Activated CD4-positive, alpha-beta T cell treated with anti-CD3 and anti-CD28 coated beads, Interleukin-2, amount 10 ng/mL, durations not matched to agents 24 days and 14 days (primary cell): ENCODE results near the gene CDC25B. TPM values are rescaled to one million over a fixed set of nuclear protein-coding genes. Genes with fewer than 3 reads are reported as not detected.

Experiments
- DNase-seq: peaks from one replicate; pipeline ENCODE4 v3.0.0; 2022
- H3K27ac Mint-ChIP-seq: one replicate; pipeline ENCODE4 v1.8.0; 2022; ENCODE audit warnings: mild to moderate bottlenecking, mixed read lengths
- H3K27me3 Mint-ChIP-seq: one replicate; pipeline ENCODE4 v1.8.0; 2022; ENCODE audit warnings: mixed read lengths
- H3K36me3 Mint-ChIP-seq: one replicate; pipeline ENCODE4 v1.8.0; 2022; ENCODE audit warnings: low read depth, mild to moderate bottlenecking, mixed read lengths
- H3K4me1 Mint-ChIP-seq: one replicate; pipeline ENCODE4 v1.8.0; 2021; ENCODE audit warnings: mixed read lengths
- H3K4me3 Mint-ChIP-seq: one replicate; pipeline ENCODE4 v1.8.0; 2022; ENCODE audit warnings: mild to moderate bottlenecking, moderate library complexity, mixed read lengths
- H3K9me3 Mint-ChIP-seq: one replicate; pipeline ENCODE4 v1.8.0; 2021; ENCODE audit warnings: mixed read lengths
- intact Hi-C: fragments of 100-400 bp; cut with micrococcal nuclease; formaldehyde crosslinking; loops from one replicate; pipeline ENCODE4 v1.15.1; 2023
- total RNA-seq: library from RNA; stranded (reverse); gene quantifications from 2 replicates; pipeline ENCODE4 v1.2.3, GENCODE V29; 2022

Gene CDC25B
- total RNA-seq, 1 donor from 2014 or later: 75.5 TPM

DNA sequence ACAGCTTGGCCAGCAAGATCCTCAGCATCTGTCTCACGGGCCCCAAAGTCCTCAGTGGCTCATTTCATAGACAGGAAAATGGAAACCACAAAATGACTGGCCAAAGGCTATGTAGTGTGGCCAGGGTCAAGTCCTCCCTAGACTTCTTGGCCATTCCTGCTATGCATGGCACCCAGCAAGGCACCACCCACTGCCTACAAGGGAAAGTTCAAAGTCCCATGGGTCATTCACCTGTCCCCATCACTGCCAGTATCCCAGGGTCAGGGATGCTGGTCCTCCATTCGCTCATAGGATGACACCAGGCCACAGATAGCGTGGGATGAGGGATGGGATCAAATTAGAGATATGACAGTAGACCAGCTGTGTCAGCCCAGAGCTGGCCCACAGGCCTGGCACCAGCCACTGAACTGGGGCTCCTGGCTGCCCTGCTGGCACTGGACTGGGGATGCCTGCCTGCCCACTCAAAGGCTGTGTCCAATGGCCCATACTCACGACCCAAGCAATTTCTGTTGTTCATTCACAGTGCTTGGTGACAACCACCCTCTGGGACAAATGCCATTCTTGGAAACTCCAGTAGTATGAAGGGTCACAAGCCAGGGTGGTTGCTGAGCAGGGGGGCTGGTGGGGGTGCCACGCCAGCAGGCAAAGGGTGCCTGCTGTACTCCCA lies 40.2 kb upstream of the CDC25B start:
- intact Hi-C loops: no loop called here
- Mint-ChIP-seq H3K4me3 (no peak overlapping the region), H3K27ac (no peak overlapping the region)

DNA sequence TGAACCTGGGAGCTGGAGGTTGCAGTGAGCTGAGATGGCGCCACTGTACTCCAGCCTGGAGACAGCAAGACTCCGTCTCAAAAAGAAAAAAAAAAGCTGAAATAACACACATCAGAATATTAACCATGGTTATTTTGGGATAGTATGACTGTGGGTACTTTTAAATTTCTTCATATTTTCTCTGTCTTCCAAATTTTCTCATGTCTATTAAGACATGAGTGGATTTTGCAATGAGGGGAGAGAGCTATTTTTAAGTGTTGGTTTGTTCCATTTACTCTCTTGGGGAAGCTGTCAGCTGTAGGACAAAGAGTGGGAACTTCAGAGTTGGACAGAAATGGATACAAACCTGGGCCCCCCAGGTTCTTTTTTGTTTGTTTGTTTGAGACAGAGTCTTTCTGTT lies 38.8 kb upstream of the CDC25B start:
- Mint-ChIP-seq H3K36me3 (peaks cover 8% of the 10 kb centered on the region), H3K9me3 (no peaks in the 10 kb centered on the region), H3K4me1 (peaks cover 4% of the 10 kb centered on the region), H3K27ac (no peak overlapping the region), H3K4me3 (no peak overlapping the region), H3K27me3 (no peaks in the 10 kb centered on the region)
- no peak for DNase-seq
- intact Hi-C loops: no loop called here

More for the DNA sequence above, 40.2 kb upstream of the CDC25B start:
- no peak for DNase-seq
- Mint-ChIP-seq H3K9me3 (no peaks in the 10 kb centered on the region), H3K36me3 (peaks cover 9% of the 10 kb centered on the region), H3K4me1 (peaks cover 7% of the 10 kb centered on the region), H3K27me3 (no peaks in the 10 kb centered on the region)

DNA sequence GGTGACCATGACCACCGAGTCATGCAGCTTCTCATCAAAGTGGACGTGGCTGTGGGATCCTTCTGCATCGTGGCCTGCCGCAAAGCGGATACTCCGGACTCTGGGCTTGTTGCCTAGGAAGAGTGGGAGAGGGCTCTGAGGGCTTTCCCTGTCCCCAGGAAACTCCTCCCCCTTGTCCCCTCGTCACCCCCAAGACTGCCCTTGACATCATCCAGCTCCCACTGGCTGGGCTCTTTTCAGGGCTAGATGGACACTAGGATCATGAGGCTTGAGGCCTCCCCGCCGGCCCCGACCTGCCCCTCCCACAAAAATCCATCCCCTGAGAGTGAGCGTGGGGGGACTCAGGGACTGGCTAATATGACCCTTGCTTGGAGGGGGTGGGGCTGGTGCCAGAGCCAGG lies 37.5 kb upstream of the CDC25B start:
- no peaks in the 10 kb centered on the region for H3K27me3 Mint-ChIP-seq
- intact Hi-C loops: no loop called here
- H3K4me3 Mint-ChIP-seq: no peak overlapping the region
- H3K9me3 Mint-ChIP-seq: no peaks in the 10 kb centered on the region
- H3K4me1 Mint-ChIP-seq: no peaks in the 10 kb centered on the region
- DNase-seq: no peak
- H3K36me3 Mint-ChIP-seq: peaks cover 8% of the 10 kb centered on the region
- H3K27ac Mint-ChIP-seq: no peak overlapping the region

DNA sequence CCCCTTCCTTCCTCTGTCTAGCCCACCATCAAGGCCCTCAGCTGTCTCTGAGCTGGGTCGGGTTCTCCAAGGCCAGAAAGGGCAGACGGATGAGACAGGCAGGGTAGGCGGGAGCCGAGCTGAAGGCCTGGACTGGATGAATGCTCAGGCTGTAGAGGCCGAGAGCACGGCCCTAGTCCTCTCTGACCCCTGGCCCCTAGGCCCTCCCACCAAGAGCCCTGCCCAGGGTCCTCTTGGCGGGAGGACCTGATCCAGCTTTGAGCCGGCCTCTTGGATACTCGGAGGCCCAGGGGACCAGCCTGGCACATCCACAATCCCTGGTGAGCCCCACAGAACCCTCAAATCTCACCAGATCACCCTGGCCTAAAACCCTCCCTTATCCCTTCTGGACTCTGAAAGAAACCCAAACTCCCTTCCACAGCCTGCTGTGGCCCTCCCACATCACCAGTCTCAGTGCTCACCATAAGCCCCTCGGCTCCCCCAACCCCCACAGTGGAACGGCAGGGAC lies 36.7 kb upstream of the CDC25B start:
- Mint-ChIP-seq H3K27ac (no peak overlapping the region), H3K4me1 (no peaks in the 10 kb centered on the region), H3K36me3 (peaks cover 8% of the 10 kb centered on the region), H3K9me3 (no peaks in the 10 kb centered on the region), H3K27me3 (no peaks in the 10 kb centered on the region), H3K4me3 (no peak overlapping the region)
- no peak for DNase-seq
- intact Hi-C loops: no loop called here

DNA sequence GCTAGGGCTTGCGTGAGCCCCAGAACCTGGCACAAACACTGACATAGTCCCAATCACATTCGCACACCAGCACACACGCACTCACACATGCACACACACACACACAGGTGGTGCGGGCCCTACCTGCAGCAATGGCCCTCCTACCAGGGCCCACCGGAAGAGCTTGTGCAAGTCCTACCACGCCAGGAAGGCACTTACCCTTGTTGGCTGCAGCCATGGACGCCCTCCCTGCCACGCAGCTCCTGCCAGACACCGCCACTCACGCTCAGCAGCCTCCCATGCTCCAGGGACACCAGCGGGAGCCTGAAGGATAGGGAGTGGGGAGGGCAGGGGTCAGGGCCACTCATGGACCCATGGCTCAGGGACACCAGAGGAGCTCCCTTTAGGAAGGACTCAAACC lies 36.2 kb upstream of the CDC25B start:
- Mint-ChIP-seq H3K27me3 (no peaks in the 10 kb centered on the region), H3K4me3 (no peak overlapping the region), H3K9me3 (no peaks in the 10 kb centered on the region), H3K27ac (no peak overlapping the region), H3K36me3 (peaks cover 8% of the 10 kb centered on the region), H3K4me1 (no peaks in the 10 kb centered on the region)
- DNase-seq: no peak
- intact Hi-C loops: no loop called here

DNA sequence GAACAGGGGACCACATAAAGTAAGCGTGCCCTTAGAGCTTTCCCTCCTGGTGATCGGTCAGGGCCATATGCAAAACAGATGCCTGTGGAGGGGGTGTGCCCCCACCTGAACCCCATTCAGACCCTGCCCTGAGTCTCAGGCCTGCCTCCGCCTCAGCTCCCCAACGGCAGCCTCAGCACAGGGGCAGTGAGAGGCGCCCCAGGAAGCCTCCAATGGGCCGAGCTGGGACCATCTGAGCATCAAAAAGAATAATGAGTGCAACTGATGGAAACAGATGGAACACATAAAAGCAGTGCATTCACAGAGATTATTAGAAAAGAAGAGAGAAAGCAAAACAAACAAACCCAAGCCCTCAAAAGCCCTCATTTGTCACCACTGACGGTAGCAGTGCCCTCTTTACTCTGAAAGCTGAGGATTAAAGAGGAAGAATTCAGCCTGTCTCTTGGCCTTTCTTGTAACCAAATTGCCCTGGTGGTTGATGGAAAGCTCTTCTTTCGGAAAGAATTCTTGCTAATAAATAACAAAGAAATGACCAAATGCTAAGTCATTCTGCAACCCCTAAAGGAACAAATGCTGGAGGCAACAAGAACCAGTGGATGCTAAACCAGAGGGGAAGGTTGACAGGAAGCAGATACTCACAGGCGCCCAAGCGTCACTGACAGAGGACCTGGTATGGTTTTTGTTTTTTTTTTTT lies 35.3 kb upstream of the CDC25B start:
- Mint-ChIP-seq H3K36me3 (peaks cover 8% of the 10 kb centered on the region), H3K27ac (no peak overlapping the region), H3K27me3 (no peaks in the 10 kb centered on the region), H3K4me1 (peaks cover 1% of the 10 kb centered on the region), H3K4me3 (no peak overlapping the region), H3K9me3 (no peaks in the 10 kb centered on the region)
- intact Hi-C loops: no loop called here
- no peak for DNase-seq

DNA sequence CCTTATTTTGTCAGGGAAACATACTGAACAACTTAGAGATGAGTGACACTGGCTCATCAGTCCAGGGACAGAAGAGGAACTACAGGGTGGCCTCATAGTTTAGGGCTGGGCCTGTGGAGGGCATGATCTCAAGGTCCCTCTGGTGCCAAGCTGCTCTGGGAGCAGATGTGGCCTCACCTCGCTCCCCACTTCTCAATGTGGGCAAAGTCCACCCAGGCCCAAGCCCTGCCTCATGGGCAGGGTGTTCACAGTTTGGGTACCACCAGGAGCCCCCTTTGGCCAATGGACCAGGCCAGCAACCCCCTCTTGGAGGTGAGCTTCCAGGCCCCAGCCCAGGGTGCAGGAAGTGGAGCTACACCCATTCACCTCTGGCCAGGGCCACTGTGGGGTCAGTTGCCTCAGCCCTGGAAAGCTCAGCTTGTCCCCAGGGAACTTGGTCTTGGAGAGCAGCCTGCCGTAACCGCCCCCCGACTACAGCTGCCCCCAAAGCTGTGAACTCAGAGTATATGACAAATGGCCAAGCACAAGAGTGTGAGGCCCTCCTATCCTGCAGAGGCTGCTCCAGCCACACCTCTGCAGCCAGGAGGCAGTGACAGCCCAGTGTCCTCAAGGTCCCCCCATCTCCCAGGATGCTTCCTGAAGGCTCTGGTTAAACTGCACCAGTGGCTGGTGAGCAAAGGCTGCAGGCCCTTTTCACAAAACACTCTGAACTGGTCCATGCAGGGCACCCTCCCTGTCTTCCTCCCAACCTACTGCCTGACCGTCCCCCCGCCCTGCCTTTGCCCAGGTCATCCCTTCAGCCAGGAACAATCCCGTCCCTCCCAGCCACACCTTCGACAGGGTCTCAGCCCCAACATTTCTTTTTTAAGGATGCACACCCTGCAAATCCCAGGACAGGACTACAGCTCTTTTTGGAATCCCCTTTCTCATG lies 32.2 kb upstream of the CDC25B start:
- DNase-seq: no peak
- intact Hi-C loops: no loop called here
- no peaks in the 10 kb centered on the region for H3K9me3 Mint-ChIP-seq
- H3K4me3 Mint-ChIP-seq: no peak overlapping the region
- H3K27ac Mint-ChIP-seq: no peak overlapping the region
- H3K36me3 Mint-ChIP-seq: peaks cover 5% of the 10 kb centered on the region
- no peaks in the 10 kb centered on the region for H3K27me3 Mint-ChIP-seq
- peaks cover 19% of the 10 kb centered on the region for H3K4me1 Mint-ChIP-seq

DNA sequence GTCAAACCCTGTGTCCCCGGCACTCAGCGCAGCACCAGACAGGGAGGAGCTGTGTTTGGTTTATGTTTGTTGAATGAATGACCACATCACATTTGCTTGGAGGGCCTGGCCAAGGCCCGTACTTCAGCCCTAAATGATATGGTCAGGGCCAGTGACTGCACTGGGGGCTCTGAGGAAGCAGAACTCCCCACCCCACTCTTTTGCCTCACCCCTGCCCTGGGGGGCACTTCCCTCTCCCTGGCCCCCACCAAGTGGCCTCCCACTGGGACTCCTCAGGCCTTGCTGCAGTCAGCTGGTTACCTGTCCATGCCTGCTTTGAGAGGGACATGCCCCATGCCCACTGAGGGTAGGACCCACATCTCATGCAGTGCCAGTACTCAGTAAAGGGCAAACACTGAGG lies 31.5 kb upstream of the CDC25B start:
- Mint-ChIP-seq H3K4me3 (no peak overlapping the region), H3K36me3 (peaks cover 5% of the 10 kb centered on the region), H3K4me1 (peaks cover 22% of the 10 kb centered on the region), H3K27ac (no peak overlapping the region), H3K9me3 (no peaks in the 10 kb centered on the region), H3K27me3 (no peaks in the 10 kb centered on the region)
- intact Hi-C loops: loop anchor here (5.0 kb wide), 1 partner anchor 292 kb away; the partner anchor contains the start of gene ATRN
- DNase-seq: no peak

DNA sequence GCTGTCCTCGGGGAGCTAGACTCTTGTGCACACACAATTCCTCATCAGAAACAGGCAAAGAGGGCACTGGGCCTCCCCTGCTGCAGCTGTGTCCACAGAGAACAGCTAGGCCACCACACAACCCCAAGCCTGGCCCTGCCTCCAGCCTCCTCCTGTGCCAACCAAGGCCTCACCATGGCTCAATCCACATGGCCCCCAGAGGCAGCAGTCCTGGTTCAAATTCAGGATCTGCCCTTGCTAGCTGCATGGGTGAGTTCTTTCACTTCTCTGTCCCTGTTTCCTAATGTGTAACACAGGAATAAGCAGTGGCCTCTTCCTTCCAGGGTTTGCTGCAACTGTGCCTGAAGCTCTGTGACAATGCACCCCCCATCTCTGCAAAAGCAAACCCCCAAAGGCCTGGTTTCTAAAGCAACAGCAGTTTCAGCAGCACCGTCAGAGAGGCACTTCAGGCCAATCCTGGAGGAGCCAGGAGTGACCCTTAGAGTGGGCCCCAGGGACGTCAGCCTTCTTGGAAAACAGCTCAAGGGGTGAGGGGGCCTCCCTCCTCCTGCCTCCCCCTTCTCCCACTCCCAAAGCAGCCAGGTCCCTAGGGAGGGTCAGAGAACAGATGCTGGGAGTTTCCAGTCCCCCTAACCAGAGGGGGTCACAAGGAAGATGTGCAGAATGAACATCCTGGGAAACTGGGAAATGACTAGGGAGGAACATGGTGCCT lies 30.8 kb upstream of the CDC25B start:
- H3K9me3 Mint-ChIP-seq: no peaks in the 10 kb centered on the region
- H3K27ac Mint-ChIP-seq: no peak overlapping the region
- no peak overlapping the region for H3K4me3 Mint-ChIP-seq
- H3K36me3 Mint-ChIP-seq: peaks cover 5% of the 10 kb centered on the region
- intact Hi-C loops: loop anchor here (5.0 kb wide), 1 partner anchor 293 kb away; the partner anchor contains the start of gene ATRN
- no peak for DNase-seq
- peaks cover 22% of the 10 kb centered on the region for H3K4me1 Mint-ChIP-seq
- no peaks in the 10 kb centered on the region for H3K27me3 Mint-ChIP-seq

DNA sequence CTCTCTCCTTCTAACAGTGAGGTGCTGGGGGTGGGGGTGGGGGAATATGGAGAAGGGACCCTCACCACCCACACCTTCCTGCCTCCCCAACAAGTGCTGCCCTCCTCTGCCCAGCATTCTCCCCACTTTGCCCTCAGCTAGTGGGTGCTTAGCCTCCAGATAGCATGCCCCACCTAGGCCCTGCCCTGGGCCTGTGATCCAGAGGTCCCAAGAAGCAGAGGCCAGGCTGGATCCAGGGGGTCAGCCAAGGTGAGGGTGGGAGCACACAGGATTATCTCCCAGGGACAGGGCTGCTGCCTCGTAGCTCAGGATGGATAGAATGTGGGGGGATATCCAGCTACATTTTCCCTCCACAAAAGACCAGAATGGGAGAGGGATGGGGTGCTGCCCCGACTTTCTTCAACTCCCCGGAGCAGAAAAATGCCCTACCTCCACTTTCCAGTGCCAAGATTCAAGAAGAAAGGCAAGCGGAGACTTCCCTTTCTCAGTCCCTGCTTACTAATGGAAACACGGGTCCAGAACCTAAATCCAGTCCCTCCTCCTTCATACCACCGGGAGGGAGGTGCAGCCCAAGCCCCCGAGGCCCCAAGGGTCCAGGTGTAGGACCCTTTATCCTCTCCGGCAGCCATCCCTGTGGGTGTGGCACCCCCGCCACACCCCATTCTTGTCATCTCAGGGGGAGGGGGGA lies 29.5 kb upstream of the CDC25B start:
- no peak for DNase-seq
- H3K36me3 Mint-ChIP-seq: peaks cover 5% of the 10 kb centered on the region
- no peaks in the 10 kb centered on the region for H3K9me3 Mint-ChIP-seq
- no peak overlapping the region for H3K27ac Mint-ChIP-seq
- peak overlapping the region; percentile 81 for H3K4me3 Mint-ChIP-seq
- peaks cover 22% of the 10 kb centered on the region for H3K4me1 Mint-ChIP-seq
- H3K27me3 Mint-ChIP-seq: peaks cover under 1% of the 10 kb centered on the region
- intact Hi-C loops: loop anchor here (1.0 to 5.0 kb wide), 2 partner anchors 54 to 294 kb away; partner anchors contain the start of genes AP5S1 and ATRN

DNA sequence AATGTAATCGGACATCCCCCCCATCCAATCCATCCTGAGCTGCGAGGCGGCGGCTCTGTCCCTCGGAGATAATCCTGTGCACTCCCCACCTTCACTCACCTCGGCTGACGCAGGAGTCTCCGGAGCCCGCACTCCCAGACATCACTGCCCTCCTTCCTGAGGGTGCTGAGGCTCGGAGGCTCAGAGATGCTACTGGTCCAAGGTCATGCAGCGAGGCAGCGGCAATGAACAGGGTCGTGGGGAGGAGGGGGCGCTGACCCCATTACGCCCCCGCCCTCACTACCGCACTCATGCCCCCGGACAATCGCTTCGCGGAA lies 29.0 kb upstream of the CDC25B start:
- H3K27ac Mint-ChIP-seq: peak overlapping the region; percentile 71
- H3K4me1 Mint-ChIP-seq: peaks cover 22% of the 10 kb centered on the region
- H3K36me3 Mint-ChIP-seq: peaks cover 5% of the 10 kb centered on the region
- intact Hi-C loops: loop anchor here (1.0 to 5.0 kb wide), 2 partner anchors 53 to 295 kb away; partner anchors contain the start of genes AP5S1 and ATRN
- DNase-seq: peak; percentile 76
- H3K27me3 Mint-ChIP-seq: peaks cover 5% of the 10 kb centered on the region
- H3K9me3 Mint-ChIP-seq: no peaks in the 10 kb centered on the region
- H3K4me3 Mint-ChIP-seq: peak overlapping the region; percentile 81

DNA sequence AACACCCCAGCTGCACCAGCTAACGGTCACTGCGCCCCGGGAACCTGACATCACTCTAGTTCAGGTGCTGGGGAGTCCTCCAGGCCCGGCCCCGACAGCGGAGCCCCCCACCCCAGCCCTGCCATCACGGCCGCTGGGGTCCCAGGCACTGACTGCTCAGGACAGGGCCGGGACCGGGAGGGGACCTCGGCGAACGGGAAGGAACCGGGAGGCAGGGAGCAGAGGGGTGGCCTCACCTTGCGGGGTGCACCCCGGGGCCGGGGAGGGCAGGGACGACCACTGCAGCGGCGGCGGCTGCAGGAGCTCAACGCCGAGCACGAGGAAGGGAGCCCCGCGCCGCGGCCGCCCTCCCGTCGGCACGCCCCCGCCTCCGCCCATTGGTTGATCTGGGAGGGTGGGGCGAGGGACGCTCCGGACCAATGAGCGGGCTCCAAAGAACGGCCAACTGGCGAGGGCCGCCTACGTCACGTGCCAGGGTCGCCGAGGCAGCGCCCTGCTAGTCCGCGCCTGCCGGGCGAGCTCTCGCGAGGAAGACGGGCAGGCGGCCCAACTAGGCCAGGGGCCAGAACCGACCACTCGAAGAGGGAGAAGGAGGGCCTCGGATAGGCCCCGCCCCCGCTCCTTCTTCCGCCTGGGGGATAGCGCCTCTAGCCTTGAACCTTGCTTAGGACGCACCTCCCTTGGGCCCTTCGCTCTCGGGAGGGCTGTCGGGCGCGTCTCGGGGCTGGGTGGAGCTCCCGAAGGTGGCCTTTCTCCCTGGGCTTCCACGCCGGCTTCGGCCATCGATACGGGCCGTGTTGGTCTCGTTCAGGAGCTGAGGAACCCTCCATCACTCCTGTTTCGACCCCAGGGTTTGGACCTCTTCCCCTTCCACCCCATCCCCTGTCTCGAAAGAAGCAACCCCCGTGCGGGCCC lies 28.4 kb upstream of the CDC25B start, which contains the start of gene ADISSP:
ADISSP (minus strand) TSS at position 327 of the 915 bp plus-strand sequence. CDS start 7,653 bp downstream, outside the sequence.
- Mint-ChIP-seq H3K9me3 (no peaks in the 10 kb centered on the region), H3K27me3 (peaks cover 9% of the 10 kb centered on the region), H3K36me3 (peaks cover 5% of the 10 kb centered on the region), H3K27ac (peak within 1 kb of the TSS; percentile 97), H3K4me3 (peak within 1 kb of the TSS; percentile 81), H3K4me1 (peaks cover 22% of the 10 kb centered on the region)
- intact Hi-C loops: loop anchor here (1.0 to 5.0 kb wide), 6 partner anchors 14 to 295 kb away; partner anchors contain the start of genes AP5S1, ATRN and SPEF1
- peak; percentile 99 for DNase-seq
